ENCODE data around the gene ENOX1. TPM values are rescaled to one million over a fixed set of nuclear protein-coding genes. Genes with fewer than 3 reads are reported as not detected.

The ENOX1 gene
- total and polyA plus RNA-seq, 2 of the 8 experiments (the other 6 are each of a cell fraction or from before 2014, with no cell fraction given), result 0.23 to 0.37 TPM

GRCh38 chr13:43805681-43806128 lies 18.9 kb upstream of the ENOX1 start (continued):
- TF ChIP-seq ATF2 (IDR thresholded peaks at IDR 0.05; ENCODE audit: low read length) (no peak), BACH1 (IDR thresholded peaks at IDR 0.05; ENCODE audit: low read length) (no peak), CEBPB (IDR thresholded peaks at IDR 0.05; ENCODE audit: low read depth, low read length) (no peak), CTCF (IDR thresholded peaks at IDR 0.05; ENCODE audit: control extremely low read depth in 1 of 3, insufficient read depth in 1 of 3, low read depth in 1 of 3, low read length in 3 of 3) (no peak), TBP (IDR thresholded peaks at IDR 0.05; ENCODE audit: low read depth, low read length) (peak; percentile 53; the same call in 1 of the 2 replicates), GTF2F1 (IDR thresholded peaks at IDR 0.05; ENCODE audit: borderline replicate concordance, low read depth, low read length) (no peak), E2F6 (IDR thresholded peaks at IDR 0.05) (no peak), SAP30 (IDR thresholded peaks at IDR 0.05; ENCODE audit: insufficient read depth, insufficient replicate concordance, low read length) (no peak), EGR1 (IDR thresholded peaks at IDR 0.05; ENCODE audit: borderline replicate concordance, low read depth, low read length) (no peak), POU5F1 (IDR thresholded peaks at IDR 0.05; ENCODE audit: low read depth, low read length) (peak; percentile 60; the same call in 1 of the 2 replicates)

Data from H1 (cell line).